Measurements from ENCODE around the gene NPAS3.

- TF ChIP-seq, protein P1, sequence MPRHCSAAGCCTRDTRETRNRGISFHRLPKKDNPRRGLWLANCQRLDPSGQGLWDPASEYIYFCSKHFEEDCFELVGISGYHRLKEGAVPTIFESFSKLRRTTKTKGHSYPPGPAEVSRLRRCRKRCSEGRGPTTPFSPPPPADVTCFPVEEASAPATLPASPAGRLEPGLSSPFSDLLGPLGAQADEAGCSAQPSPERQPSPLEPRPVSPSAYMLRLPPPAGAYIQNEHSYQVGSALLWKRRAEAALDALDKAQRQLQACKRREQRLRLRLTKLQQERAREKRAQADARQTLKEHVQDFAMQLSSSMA (CRISPR knock-in tag; IDR thresholded peaks at IDR 0.05): no peak
- TF ChIP-seq ZNF709 (CRISPR knock-in tag; IDR thresholded peaks at IDR 0.05): no peak
- no peak for TF ChIP-seq SNRNP70 (IDR thresholded peaks at IDR 0.05; ENCODE audit: low read depth, low read length)
- no peak for TF ChIP-seq FOXM1 (CRISPR knock-in tag; IDR thresholded peaks at IDR 0.05)
- TF ChIP-seq POLR2A (IDR thresholded peaks at IDR 0.05; ENCODE audit: insufficient read depth in 1 of 2, low read depth in 2 of 2, low read length in 2 of 2): no peak
- TF ChIP-seq FOXJ3 (CRISPR knock-in tag; IDR thresholded peaks at IDR 0.05; ENCODE audit: borderline replicate concordance): no peak
- TF ChIP-seq NONO (IDR thresholded peaks at IDR 0.05): no peak
- TF ChIP-seq NONO (CRISPR knock-in tag; conservative IDR thresholded peaks at IDR 0.05): no peak
- TF ChIP-seq, protein P2, sequence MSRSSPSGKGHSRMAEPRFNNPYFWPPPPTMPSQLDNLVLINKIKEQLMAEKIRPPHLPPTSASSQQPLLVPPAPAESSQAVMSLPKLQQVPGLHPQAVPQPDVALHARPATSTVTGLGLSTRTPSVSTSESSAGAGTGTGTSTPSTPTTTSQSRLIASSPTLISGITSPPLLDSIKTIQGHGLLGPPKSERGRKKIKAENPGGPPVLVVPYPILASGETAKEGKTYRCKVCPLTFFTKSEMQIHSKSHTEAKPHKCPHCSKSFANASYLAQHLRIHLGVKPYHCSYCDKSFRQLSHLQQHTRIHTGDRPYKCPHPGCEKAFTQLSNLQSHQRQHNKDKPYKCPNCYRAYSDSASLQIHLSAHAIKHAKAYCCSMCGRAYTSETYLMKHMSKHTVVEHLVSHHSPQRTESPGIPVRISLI (CRISPR knock-in tag; IDR thresholded peaks at IDR 0.05; ENCODE audit: borderline replicate concordance): no peak
- TF ChIP-seq CTCF (CRISPR knock-in tag; IDR thresholded peaks at IDR 0.05): no peak
- TF ChIP-seq ZBTB8A (CRISPR knock-in tag; IDR thresholded peaks at IDR 0.05; ENCODE audit: borderline replicate concordance, low read depth): no peak
- TF ChIP-seq POLR2AphosphoS5 (IDR thresholded peaks at IDR 0.05; ENCODE audit: low read depth, low read length): no peak
- no peak for TF ChIP-seq EED (CRISPR knock-in tag; IDR thresholded peaks at IDR 0.05)
- TF ChIP-seq NFE2L1 (CRISPR knock-in tag; IDR thresholded peaks at IDR 0.05; ENCODE audit: borderline replicate concordance): no peak
Observed at GRCh38 chr14:33444136-33444535, 505.5 kb downstream of the NPAS3 start.

All from HepG2 (cell line).